Measurements from ENCODE around the gene KIF13A. TPM values are rescaled to one million over a fixed set of nuclear protein-coding genes. Genes with fewer than 3 reads are reported as not detected.
A peak's percentile ranks its signal among the peaks of the same experiment; 100 is the strongest.

KIF13A gene
- total RNA-seq, 1 donor from 2014 or later, result 29.0 TPM

GRCh38 chr6:17964633-17965032, 22.8 kb downstream of the KIF13A start:
- no peak overlapping the region for H3K4me3 ChIP-seq
- H3F3A ChIP-seq (ENCODE audit: low read depth), result no peaks in the 10 kb centered on the region
- no peak overlapping the region for H3K4me3 Mint-ChIP-seq
- H4K20me1 ChIP-seq (ENCODE audit: low read depth), result no peaks in the 10 kb centered on the region
- peaks cover 78% of the 10 kb centered on the region for H3K79me2 ChIP-seq (ENCODE audit: low read depth)
- H3K4me2 ChIP-seq, result no peak overlapping the region
- no peak overlapping the region for H3K9ac ChIP-seq
- H2AFZ ChIP-seq (replicated peaks), result no peak overlapping the region
- H3K4me1 Mint-ChIP-seq, result no peaks in the 10 kb centered on the region
- H3K36me3 ChIP-seq, result no peaks in the 10 kb centered on the region
- no peak for DNase-seq (ENCODE audit: low spot score)
- TF ChIP-seq EZH2phosphoT487 (IDR thresholded peaks at IDR 0.05) (no peak), EZH2 (IDR thresholded peaks at IDR 0.05) (no peak), CTCF (IDR thresholded peaks at IDR 0.05) (no peak)
- no peaks in the 10 kb centered on the region for H3K9me3 Mint-ChIP-seq
- peaks cover 12% of the 10 kb centered on the region for H3K36me3 Mint-ChIP-seq
- no peak overlapping the region for H3K27ac Mint-ChIP-seq
- H3K27me3 ChIP-seq, result no peaks in the 10 kb centered on the region
- H3K4me1 ChIP-seq, result no peaks in the 10 kb centered on the region
- no peaks in the 10 kb centered on the region for H3K27me3 Mint-ChIP-seq (ENCODE audit: insufficient read depth, low read depth)
- H3K27ac ChIP-seq, result no peak overlapping the region
- H3K9me3 ChIP-seq (ENCODE audit: low read depth), result no peaks in the 10 kb centered on the region

GRCh38 chr6:17962436-17963031, 24.9 kb downstream of the KIF13A start:
- no peak for TF ChIP-seq EZH2 (IDR thresholded peaks at IDR 0.05)
- H3F3A ChIP-seq (ENCODE audit: low read depth), result no peaks in the 10 kb centered on the region
- H4K20me1 ChIP-seq (ENCODE audit: low read depth), result no peaks in the 10 kb centered on the region
- Mint-ChIP-seq H3K27me3 (ENCODE audit: insufficient read depth, low read depth) (no peaks in the 10 kb centered on the region), H3K4me3 (no peak overlapping the region), H3K36me3 (peaks cover 14% of the 10 kb centered on the region), H3K4me1 (no peaks in the 10 kb centered on the region), H3K27ac (no peak overlapping the region), H3K9me3 (no peaks in the 10 kb centered on the region)
- H3K27ac ChIP-seq, result no peak overlapping the region
- H3K36me3 ChIP-seq, result no peaks in the 10 kb centered on the region
- H3K27me3 ChIP-seq, result no peaks in the 10 kb centered on the region
- H3K9me3 ChIP-seq (ENCODE audit: low read depth), result no peaks in the 10 kb centered on the region
- DNase-seq (ENCODE audit: low spot score), result no peak
- no peak overlapping the region for H3K4me3 ChIP-seq
- H3K9ac ChIP-seq, result no peak overlapping the region
- H2AFZ ChIP-seq (replicated peaks), result no peak overlapping the region
- no peaks in the 10 kb centered on the region for H3K4me1 ChIP-seq
- peaks cover 83% of the 10 kb centered on the region for H3K79me2 ChIP-seq (ENCODE audit: low read depth)
- H3K4me2 ChIP-seq, result no peak overlapping the region

GRCh38 chr6:17959302-17959701, 28.1 kb downstream of the KIF13A start:
- Mint-ChIP-seq H3K27me3 (ENCODE audit: insufficient read depth, low read depth) (no peaks in the 10 kb centered on the region), H3K4me3 (no peak overlapping the region), H3K27ac (no peak overlapping the region), H3K9me3 (no peaks in the 10 kb centered on the region), H3K36me3 (peaks cover 14% of the 10 kb centered on the region), H3K4me1 (no peaks in the 10 kb centered on the region)
- TF ChIP-seq EZH2 (IDR thresholded peaks at IDR 0.05), result no peak
- TF ChIP-seq CTCF (IDR thresholded peaks at IDR 0.05), result no peak
- TF ChIP-seq EZH2phosphoT487 (IDR thresholded peaks at IDR 0.05), result no peak
- no peak overlapping the region for H2AFZ ChIP-seq (replicated peaks)
- no peak overlapping the region for H3K4me3 ChIP-seq
- H3F3A ChIP-seq (ENCODE audit: low read depth), result no peaks in the 10 kb centered on the region
- H3K27ac ChIP-seq, result no peak overlapping the region
- no peaks in the 10 kb centered on the region for H3K36me3 ChIP-seq
- no peaks in the 10 kb centered on the region for H4K20me1 ChIP-seq (ENCODE audit: low read depth)
- no peaks in the 10 kb centered on the region for H3K9me3 ChIP-seq (ENCODE audit: low read depth)
- no peaks in the 10 kb centered on the region for H3K4me1 ChIP-seq
- peaks cover 74% of the 10 kb centered on the region for H3K79me2 ChIP-seq (ENCODE audit: low read depth)
- H3K4me2 ChIP-seq, result no peak overlapping the region
- H3K27me3 ChIP-seq, result no peaks in the 10 kb centered on the region
- no peak overlapping the region for H3K9ac ChIP-seq
- DNase-seq (ENCODE audit: low spot score), result no peak

- Histone ChIP-seq H3K4me3 (no peak overlapping the region), H3K4me1 (no peaks in the 10 kb centered on the region), H2AFZ (replicated peaks) (no peak overlapping the region), H3F3A (ENCODE audit: low read depth) (no peaks in the 10 kb centered on the region), H3K36me3 (no peaks in the 10 kb centered on the region), H3K4me2 (no peak overlapping the region), H4K20me1 (ENCODE audit: low read depth) (no peaks in the 10 kb centered on the region), H3K9ac (no peak overlapping the region), H3K79me2 (ENCODE audit: low read depth) (peaks cover 65% of the 10 kb centered on the region), H3K9me3 (ENCODE audit: low read depth) (no peaks in the 10 kb centered on the region), H3K27me3 (no peaks in the 10 kb centered on the region), H3K27ac (no peak overlapping the region)
- DNase-seq (ENCODE audit: low spot score), result no peak
- Mint-ChIP-seq H3K9me3 (no peaks in the 10 kb centered on the region), H3K4me1 (no peaks in the 10 kb centered on the region), H3K36me3 (peaks cover 16% of the 10 kb centered on the region), H3K27ac (peak overlapping the region; percentile 29), H3K4me3 (no peak overlapping the region), H3K27me3 (ENCODE audit: insufficient read depth, low read depth) (no peaks in the 10 kb centered on the region)
- TF ChIP-seq CTCF (IDR thresholded peaks at IDR 0.05) (no peak), EZH2phosphoT487 (IDR thresholded peaks at IDR 0.05) (no peak), EZH2 (IDR thresholded peaks at IDR 0.05) (no peak)
Observed at GRCh38 chr6:17957904-17958620, 29.4 kb downstream of the KIF13A start.
